Lung microvascular endothelial cell (primary cell): ENCODE results near the gene DKKL1. TPM values are rescaled to one million over a fixed set of nuclear protein-coding genes. Genes with fewer than 3 reads are reported as not detected.
"Not testable (repeated sequence)": the region's sequence is repeated elsewhere in the genome, so short reads cannot be mapped to it uniquely, and the experiment has no call there.

Experiments used
- DNase-seq, 2 donors: peaks; one replicate each; pipeline versions ENCODE4 v3.0.0 to v3.0.0-alpha.2; 2010; ENCODE audit warnings: low read depth in 2 of 2
- total RNA-seq: library from RNA; depleted of rRNA; stranded (reverse); fragments of >200 nt; gene quantifications from 2 replicates; pipeline ENCODE4 v1.2.1, GENCODE V29; 2014

Gene DKKL1
- 0.22 and 0.40 TPM in 2 replicates for total RNA-seq

DNA sequence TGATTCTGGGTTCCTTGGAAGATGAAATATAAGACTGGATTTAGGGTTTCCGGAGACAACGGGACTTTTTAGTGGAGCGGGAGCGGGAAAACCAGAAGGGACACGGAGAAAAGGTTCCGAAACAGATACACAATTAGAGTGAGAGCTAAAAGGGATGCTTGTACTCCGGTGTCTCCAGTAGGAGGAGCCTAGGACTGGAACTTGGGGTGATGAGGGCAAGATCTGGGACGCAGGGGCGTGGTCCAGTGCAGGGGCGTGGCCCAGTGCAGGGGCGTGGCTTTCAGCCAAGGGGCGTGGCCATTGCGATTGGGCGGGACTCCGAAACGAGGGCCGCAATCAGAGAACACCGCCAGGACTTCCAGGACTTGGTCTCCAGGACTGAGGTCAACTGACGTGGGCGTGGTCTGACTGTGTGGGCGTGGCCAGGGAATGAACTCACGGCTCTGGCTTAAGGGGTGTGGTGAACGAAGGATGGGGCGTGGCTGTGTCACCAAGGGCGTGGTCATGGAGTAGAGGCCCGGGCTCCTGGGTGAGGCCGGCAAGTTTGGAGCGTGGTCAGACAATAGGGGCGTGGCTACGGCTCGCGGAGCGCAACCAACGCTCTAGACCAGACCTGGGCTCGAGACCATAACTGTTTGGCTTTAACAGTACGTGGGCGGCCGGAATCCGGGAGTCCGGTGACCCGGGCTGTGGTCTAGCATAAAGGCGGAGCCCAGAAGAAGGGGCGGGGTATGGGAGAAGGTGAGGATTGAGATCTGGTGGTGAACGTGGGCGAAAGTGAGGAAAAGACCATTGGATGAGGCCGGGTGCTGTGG is at the start of gene DKKL1:
DKKL1 (plus strand) TSS at position 610 of the 815 bp plus-strand sequence; CDS start at position 732, 122 bp downstream.
- DNase-seq, result peak; percentile 99 to 100

DNA sequence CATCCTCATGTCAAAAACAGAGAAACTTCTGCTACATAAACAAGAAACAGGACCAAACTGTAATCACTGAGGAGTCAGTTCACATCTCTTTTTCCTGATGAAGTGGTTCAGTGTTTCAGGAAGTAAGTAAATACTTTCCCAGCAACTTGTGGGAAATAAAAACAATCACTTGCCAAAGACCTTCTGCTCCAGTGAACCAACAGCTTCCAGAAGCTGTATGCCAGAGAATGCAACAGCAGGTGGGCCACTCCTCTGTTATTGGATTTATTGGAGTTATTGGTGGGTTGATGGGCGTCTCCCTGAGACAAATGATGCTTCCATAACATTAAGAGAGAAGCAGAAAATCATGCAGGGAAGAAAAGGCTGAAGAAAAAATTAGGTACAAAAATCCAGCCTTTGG is 48.6 kb upstream of the DKKL1 start:
- no peak for DNase-seq

DNA sequence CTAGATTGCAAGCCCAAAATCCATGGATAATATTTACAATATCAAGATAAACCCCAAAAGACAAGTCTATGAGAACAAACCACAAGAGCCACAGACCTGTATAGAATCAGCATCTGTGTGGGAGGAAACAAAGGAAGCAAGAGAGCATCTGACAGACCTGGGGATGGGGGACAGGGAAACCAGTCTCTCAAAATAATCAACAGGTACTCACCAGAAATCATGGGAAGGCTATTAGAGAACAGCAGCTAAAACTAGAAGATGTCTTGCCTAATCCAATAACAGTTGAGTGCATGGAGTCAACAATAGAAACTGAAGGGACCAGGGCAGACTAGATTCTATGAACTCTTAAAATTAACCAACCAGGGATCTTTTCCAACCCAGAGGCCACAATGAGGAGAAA is 47.4 kb upstream of the DKKL1 start:
- DNase-seq, result no peak

DNA sequence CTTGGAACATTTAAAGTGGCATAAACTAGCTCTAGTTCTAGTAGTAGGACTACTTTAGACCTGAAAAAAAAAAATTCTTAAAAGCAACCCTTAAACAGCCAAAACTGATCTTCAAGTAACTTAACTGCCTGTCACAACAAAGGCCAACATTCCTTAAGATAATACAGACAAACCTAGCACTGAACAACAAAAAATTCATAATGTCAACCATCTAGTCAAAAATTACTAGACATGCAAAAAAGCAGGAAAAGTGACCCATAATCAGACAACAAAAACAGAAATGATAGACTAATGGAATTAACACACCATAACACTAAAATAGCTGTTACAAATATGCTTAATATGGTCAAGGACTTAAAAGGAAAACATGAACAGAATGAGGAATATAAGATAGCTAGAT is 45.4 kb upstream of the DKKL1 start:
- no peak for DNase-seq

DNA sequence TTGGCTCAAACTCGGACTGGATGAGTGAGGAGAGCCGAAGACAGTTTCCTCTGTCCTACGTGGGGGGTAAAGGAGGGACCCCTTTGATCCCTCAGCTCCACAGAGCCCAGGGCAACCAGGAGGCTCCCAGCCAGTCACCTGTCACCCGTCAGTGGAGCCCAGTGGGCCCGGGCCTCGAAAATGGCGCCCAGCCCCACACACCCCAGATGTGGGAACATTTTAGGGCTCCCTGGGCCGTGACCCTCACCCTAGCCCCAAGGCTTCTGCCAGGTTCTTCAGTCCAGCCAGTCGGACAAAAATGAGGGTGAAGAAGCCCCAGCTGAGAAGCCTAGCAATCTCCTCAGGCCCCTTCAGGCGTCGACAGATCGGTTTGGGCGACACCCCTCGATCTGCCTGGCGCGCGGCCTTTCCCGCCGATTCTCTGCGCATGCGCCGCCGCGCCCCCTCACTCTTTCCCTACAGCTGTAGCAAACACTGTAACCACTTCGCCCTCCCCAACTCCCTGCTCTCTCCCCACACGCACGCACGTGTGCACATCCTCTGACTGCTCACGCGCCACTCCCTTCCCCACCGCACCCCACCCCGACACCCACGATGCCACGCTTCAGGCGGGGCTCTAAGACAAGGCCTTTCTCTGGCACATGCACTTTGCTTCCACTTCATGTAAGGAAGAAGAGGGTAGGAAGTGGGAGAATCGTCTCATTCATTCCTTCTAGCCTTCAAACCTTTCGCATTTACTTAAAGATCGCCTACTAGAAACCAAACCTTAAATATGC is 38.7 kb upstream of the DKKL1 start, which contains the start of gene SLC6A16:
SLC6A16 (minus strand) TSS at position 391 of the 776 bp plus-strand sequence. CDS start 13,844 bp downstream, outside the sequence.
- DNase-seq, result no peak

DNA sequence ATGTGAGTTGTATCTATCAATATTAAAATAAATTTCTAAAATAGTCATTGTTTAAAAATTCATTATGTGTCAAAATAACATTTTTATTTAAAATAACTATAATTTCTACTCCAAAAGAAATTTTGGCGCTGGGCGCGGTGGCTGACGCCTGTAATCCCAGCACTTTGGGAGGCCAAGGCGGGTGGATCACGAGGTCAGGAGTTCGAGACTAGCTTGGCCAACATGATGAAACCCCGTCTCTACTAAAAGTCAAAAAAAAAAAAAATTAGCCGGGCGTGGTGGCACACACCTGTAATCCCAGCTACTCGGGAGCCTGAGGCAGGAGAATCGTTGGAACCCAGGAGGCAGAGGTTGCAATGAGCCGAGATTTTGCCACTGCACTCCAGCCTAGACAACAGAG is 37.9 kb upstream of the DKKL1 start:
- DNase-seq, result not testable (repeated sequence)

DNA sequence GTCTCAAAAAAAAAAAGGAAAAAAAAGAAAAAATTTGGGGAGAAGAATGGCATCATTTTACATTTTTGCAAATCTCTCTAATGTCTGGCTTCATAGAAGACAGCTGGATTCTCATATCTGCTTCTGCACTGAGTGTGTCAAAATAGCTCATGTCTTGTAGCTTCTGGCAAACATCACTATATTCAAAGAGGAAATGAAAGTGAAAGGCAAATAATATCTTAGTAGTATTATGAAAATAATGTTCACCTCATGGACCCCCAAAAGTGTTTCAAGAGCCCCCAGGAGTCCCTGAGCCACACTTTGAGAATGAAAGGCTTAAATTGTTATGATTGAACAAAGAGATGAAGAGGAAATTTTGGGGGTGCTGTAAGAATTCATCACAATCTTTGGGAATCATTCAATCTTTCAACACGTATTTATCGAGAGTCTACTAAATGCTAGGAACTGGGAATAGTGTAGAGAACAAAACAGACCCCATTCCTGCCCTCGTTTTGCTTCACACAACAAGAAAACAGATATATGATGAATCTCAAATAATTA is 37.4 kb upstream of the DKKL1 start:
- no peak for DNase-seq

DNA sequence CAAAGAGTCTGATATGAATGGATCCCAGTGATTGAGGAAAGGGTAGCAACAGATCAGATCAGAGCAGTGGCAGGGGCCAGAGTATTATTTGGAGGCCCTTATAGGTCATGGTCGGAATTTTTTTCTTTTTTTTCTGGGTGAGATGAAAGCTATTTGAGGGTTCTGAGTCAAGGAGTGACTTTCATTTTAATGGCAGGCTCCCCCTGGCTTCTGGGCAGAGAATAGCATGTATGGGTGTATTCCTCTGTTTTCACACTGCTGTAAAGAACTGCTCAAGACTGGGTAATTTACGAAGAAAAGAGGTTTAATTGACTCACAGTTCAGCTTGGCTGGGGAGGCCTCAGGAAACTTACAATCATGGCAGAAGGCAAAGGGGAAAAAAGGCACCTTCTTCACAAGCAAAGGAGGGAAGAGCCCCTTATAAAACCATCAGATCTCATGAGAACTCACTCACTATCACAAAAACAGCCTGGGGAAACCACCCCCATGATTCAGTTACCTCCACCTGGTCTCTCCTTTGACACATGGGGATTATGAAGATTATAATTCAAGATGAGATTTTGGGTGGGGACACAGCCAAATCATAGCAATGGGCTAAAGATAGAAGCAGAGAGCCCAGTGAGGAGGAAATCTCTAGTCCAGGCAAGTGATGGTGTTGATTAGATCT is 35.7 kb upstream of the DKKL1 start:
- peak; percentile 46 to 48 for DNase-seq

DNA sequence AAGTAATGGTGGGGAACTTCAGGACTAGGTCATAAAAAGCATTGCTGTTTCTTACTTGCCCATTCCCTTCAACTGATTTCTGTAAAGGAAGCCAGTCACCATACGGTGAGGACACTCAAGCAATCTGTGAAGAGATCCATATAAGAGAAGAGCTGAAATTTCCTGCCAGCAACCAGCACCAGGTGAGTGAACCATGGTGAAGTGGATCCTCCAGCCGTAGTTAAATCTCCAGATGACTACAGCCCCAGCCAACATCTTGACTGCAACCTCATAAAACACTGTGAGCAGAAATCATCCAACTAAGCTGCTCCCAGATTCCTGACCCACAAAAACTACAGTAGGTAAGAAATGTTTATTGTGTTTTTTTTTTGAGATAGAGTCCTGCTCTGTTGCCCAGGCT is 34.9 kb upstream of the DKKL1 start:
- DNase-seq, result no peak

DNA sequence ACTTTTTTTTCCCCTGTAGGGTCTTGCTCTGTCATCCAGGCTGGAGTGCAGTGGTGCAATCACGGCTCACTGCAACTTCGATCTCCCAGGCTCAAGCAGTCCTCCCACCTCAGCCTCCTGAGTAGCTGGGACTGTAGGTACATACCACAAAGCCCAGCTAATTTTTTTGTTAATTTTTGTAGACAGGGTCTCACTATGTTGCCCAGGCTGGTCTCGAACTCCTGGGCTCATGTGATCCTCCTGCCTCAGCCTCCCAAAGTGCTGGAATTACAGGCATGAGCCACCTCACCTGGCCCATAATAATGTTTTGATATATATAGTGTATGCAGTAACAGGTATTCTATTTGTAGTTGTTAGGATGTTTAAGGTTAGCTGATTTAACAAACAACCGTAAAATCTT is 32.5 kb upstream of the DKKL1 start:
- DNase-seq, result not testable (repeated sequence)

DNA sequence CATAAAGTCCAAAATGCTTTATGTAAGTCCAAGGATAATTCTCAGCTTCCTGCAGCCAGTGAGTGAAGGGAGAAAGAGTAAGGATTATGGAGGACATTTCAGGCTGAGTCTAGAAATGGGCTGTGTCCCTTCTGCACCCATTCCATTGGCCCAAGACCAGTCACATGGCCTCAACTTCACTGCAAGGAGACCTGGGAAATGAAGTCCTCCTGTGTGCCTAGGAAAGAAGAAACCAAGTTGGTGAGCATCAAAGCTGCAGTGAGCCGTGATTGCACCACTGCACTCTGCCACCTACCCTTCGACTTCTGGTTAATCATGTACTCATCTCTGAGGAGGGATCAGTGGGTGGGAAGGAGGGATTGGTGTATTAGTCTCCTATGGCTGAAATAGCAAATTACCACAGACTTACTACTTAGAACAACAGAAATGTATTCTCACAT is 32.0 kb upstream of the DKKL1 start:
- DNase-seq, result peak; percentile 45 to 51

DNA sequence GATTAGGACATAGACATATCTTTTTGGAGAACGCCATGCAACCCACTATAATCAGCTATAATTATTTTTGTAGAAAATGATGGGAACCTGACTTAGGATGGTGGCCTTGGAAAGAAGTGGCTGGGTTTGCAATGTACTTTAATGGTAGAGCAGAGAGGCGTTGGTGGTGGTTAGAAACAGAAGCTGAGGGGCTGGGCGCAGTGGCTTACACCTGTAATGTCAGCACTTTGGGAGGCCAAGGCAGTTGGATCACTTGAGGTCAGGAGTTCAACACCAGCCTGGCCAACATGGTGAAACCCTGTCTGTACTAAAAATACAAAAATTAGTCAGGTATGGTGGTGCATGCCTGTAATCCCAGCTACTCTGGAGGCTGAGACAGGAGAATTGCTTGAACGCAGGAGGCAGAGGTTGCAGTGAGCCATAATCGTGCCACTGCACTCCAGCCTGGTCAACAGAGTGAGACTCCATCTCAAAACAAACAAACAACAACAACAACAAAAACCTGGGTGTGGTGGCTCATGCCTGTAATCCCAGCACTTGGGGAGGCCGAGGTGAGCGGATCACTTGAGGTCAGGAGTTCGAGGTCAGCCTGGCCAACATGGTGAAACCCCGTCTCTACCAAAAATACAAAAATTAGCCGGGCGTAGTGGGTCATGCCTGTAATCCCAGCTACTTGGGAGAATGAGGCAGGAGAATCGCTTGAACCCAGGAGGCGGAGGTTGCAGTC is 30.8 kb upstream of the DKKL1 start:
- DNase-seq, result not testable (repeated sequence)

DNA sequence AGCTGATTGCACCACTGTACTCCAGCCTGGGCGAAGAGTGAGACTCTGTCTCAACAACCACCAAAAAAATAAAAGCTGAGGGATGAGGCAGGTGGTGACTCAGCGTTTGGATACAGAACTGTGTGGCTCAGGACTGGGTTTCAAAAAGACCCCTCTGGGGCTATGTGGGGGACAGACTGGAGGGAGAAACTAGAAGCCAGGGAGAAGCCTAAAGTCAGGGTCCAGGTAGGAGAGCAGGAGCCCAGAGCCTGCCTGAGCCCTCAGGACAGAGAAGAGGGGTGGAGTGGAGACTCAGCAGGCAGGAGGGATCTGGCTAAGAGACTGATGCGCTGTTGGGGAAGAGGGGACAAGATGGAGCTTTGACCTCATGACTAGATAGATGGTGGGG is 30.3 kb upstream of the DKKL1 start:
- DNase-seq, result no peak

DNA sequence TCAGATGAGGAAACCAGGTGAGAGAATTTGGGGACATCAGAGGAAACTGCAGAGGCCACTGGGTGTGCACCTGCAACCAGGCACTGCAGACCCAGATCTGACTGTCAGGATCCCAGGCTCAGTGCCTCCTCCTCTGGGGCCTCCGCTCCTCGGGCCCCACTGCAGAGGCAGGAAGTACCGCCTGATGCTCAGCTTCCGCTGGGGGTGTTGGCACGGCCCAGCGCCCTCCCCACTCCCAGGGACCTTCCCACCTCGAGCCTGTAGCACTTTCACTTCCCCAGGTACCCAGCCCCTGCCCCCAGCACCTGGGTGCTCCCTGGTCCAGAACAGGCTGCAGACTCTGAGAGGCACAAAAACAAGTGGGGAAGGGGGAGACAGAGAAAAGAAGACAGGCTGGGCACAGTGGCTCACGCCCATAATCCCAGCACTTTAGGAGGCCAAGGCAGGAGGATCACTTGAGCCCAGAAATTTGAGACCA is 29.8 kb upstream of the DKKL1 start:
- peak; percentile 29 to 46 for DNase-seq

DNA sequence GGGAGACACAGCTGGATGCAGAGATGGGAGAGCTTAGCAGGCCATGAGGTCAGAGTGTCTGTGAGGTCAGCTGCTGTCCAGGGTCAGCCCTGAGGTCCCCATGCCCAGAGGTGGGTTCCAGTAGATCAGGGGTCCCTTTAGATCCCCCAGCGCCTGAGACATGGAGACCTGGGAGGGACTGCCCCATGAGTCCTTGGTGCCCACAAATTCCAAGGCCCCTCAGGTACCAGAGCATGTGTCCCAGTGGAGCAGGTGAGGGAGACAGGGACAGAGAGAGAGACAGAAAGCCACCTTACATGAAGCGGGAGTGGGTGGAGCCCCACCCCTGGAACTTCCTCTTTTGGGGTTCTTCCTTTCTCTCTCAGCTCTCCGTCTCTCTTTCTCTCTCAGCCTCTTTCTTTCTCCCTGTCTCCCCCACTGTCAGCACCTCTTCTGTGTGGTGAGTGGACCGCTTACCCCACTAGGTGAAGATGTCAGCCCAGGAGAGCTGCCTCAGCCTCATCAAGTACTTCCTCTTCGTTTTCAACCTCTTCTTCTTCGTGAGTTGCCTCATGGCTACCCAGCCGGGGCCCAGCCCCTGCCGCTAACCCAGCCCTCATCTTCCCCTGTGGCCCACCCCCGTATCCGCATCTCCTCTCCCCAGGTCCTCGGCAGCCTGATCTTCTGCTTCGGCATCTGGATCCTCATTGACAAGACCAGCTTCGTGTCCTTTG is 28.4 kb upstream of the DKKL1 start, which contains the start of gene CD37:
CD37 (plus strand) TSS at position 336 of the 713 bp plus-strand sequence; CDS start at position 471, 135 bp downstream.
- no peak for DNase-seq

DNA sequence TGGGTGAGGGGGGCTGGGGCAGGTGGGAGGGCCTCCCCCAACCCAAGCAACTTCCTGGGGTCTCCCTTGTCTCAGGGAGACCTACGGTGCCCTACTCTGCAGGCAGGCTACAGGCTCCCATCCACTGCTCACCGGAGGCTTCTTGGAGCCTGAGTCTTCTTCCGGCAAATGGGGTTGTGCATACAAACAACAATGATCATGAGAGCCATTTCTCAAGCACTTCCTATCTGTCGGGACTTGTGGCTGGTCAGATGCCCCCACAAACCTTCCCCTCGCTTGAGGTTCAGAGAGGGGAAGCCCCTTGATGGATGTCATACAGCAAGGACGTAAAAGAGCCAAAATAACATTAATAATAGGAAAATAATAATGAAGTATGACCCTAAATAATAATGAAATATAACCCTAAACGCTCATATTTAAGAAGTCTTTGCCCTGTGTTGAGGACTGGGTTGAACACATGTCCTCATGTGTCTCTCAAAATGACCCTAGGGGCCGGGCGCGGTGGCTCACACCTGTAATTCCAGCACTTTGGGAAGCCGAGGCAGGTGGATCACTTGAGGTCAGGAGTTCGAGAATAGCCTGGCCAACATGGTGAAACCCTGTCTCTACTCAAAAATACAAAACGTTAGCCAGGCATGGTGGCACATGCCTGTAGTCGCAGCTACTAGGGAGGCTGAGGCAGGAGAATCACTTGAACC is 27.7 kb upstream of the DKKL1 start:
- DNase-seq, result no peak

DNA sequence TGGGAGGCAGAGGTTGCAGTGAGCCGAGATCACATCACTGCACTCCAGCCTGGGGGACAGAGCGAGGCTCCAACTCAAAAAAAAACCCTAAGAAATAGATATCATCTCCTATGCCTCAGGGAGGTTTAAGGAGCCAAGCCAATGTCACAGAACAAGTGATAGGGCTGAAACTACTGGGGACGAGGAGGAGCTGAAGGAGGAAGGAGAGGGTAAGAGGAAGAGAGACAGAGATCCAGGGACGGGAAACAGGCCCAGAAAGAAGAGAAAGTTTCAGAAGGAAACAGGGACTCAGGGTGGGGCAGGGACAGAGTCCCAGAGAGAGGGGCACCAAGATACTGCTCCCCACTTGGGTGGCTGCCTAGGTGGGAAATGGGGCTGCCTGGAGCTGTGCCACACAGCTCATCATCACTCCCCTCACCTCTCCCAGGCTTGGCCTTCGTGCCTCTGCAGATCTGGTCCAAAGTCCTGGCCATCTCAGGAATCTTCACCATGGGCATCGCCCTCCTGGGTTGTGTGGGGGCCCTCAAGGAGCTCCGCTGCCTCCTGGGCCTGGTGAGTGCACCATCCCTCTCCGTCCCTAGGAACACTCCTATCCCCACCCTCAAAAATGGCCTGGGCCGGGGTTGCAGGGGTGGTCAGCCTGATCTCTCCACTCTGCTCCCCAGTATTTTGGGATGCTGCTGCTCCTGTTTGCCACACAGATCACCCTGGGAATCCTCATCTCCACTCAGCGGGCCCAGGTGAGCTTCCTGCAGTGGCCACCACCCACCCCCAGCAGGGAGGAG is 27.0 kb upstream of the DKKL1 start:
- DNase-seq, result no peak

DNA sequence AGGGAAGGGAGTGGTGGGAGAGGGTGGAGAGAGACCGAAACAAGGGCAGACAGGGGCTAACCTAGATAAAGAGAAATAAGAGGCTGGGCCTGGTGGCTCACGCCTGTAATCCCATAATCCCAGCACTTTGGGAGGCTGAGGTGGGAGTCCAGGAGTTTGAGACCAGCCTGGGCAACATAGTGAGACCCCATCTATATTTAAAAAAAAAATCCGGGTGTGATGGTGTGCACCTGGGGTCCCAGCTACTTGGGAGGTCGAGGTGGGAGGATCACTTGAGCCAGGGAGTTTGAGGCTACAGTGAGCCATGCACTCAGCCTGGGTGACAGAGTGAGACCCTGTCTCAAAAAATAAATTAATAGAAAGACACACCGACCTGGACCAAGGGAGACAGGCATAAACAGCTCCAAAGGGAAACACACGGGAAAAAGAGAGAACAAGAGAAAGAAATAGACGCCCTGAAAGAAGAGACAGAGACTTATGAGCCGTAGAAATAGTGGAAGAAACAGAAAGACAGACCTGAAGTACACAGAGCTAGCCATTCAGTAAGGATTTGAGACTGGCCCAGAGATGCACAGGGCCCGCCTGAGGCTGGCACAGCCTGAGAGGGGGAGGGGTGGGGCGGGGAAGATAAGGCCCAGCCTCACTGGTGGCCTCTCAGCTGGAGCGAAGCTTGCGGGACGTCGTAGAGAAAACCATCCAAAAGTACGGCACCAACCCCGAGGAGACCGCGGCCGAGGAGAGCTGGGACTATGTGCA is 26.2 kb upstream of the DKKL1 start:
- DNase-seq, result no peak
